OCI-LY3 (cell line): ENCODE data around the gene INTS1.

Experiments used
- CTCF ChIP-seq: fragments of 200-600, 300-600 bp; sonication (generic); IDR thresholded peaks from 2 replicates; pipeline ENCODE4 v1.5.1; 2014; ENCODE audit warnings: antibody characterized with exemption, low read length, low read depth
- EZH2phosphoT487 ChIP-seq: fragments of 200-600 bp; shearing (Covaris generic); IDR thresholded peaks from 2 replicates; pipeline ENCODE4 v1.6.1; 2018; ENCODE audit warnings: antibody characterized with exemption, mixed run types, low read depth

GRCh38 chr7:1492221-1492620 is 12.0 kb downstream of the INTS1 start:
- TF ChIP-seq CTCF = no peak
- no peak for TF ChIP-seq EZH2phosphoT487
